ENCODE measurements around the gene DPY19L3. TPM values are rescaled to one million over a fixed set of nuclear protein-coding genes. Genes with fewer than 3 reads are reported as not detected.

Gene DPY19L3, protein sequence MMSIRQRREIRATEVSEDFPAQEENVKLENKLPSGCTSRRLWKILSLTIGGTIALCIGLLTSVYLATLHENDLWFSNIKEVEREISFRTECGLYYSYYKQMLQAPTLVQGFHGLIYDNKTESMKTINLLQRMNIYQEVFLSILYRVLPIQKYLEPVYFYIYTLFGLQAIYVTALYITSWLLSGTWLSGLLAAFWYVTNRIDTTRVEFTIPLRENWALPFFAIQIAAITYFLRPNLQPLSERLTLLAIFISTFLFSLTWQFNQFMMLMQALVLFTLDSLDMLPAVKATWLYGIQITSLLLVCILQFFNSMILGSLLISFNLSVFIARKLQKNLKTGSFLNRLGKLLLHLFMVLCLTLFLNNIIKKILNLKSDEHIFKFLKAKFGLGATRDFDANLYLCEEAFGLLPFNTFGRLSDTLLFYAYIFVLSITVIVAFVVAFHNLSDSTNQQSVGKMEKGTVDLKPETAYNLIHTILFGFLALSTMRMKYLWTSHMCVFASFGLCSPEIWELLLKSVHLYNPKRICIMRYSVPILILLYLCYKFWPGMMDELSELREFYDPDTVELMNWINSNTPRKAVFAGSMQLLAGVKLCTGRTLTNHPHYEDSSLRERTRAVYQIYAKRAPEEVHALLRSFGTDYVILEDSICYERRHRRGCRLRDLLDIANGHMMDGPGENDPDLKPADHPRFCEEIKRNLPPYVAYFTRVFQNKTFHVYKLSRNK
- 19.3 TPM for total RNA-seq

DNA sequence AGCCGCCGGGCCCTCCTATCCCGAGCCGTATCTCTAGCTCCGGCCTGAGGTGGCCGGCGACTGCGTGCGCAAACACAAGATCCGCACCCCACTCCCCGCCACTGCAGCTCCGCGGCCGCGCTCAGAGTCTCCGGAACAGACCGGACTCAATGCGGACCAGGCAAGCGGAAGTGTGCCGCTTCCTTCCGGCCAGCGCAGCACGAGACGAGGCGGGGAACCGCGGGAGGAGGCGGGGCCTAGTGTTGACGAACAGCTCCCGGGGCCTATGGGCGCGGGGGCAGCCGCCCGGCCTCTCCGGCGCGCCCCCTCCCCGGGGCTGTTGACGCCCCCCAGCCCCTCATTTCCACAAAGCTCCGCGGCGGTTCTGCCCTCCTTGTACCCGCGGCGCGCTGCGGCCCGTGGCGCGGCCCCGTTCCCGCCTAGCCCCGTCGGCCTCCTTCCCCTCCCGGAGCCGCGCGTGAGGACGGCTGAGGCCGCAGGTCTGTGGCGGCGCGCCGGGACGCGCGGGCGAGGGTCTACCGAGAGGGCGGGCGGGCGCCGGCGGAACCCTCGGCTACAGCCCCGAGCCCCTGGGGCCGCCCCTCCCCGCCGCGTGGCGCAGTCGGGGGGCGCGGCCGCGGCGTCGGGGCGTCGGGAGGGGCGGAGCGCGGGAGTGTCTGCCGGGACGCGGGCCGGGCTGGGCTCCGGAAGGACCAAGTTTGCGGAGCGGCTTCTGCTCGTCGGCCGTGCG, at the start of gene DPY19L3:
Gene DPY19L3, plus strand, starts transcription at position 340 of the 730 bp plus-strand sequence. CDS start 2,484 bp downstream, outside the sequence.
- no peaks in the 10 kb centered on the region for H3K9me3 ChIP-seq (ENCODE audit: control insufficient read depth in 3 of 3, low read length in 3 of 3)
- H3K27ac ChIP-seq (ENCODE audit: low read depth, low read length): peak within 1 kb of the TSS; percentile 94
- peaks cover 13 to 18% (median 14%) of the 10 kb centered on the region in 3 donors for H3K4me1 ChIP-seq (ENCODE audit: control insufficient read depth in 3 of 3, insufficient read depth in 3 of 3, low read length in 3 of 3)
- no peaks in the 10 kb centered on the region for H3K27me3 ChIP-seq (ENCODE audit: control insufficient read depth in 3 of 3, insufficient read depth in 3 of 3, low read length in 3 of 3)
- peak within 1 kb of the TSS; percentile 86 to 99 (median 95) for H3K9ac ChIP-seq (ENCODE audit: low read depth in 1 of 3, low read length in 3 of 3)
- peak within 1 kb of the TSS; percentile 75 to 91 (median 88) for H3K4me3 ChIP-seq (ENCODE audit: low read length in 3 of 3)
- peaks cover 0 to 8% (median 4%) of the 10 kb centered on the region in 3 donors for H3K36me3 ChIP-seq (ENCODE audit: control insufficient read depth in 3 of 3, insufficient read depth in 3 of 3, low read length in 3 of 3)

DNA sequence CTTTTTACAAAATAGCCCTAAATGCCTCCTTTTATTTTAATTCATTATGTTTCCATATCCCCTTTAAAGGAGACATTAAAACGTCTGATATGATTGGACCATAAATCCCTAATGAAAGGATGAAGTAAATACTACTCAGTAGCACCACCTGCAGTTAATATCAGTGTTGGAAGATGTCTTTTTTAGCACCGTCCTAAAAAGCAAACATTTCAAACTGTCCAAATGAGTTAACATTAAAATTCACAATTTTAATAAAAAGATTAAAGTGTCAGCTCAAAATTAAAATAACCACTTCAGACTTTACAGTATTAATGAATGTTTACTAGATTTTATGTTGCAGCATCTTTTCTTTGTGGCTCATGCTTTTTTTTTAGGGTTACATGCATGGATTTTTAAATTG, 47.9 kb upstream of the DPY19L3 start:
- peaks cover 34 to 67% (median 64%) of the 10 kb centered on the region in 3 donors for H3K36me3 ChIP-seq (ENCODE audit: control insufficient read depth in 3 of 3, insufficient read depth in 3 of 3, low read length in 3 of 3)
- H3K4me1 ChIP-seq (ENCODE audit: control insufficient read depth in 3 of 3, insufficient read depth in 3 of 3, low read length in 3 of 3): peaks cover 0 to 3% (median 0%) of the 10 kb centered on the region in 3 donors
- H3K27ac ChIP-seq (ENCODE audit: low read depth, low read length): no peak overlapping the region
- no peak overlapping the region for H3K4me3 ChIP-seq (ENCODE audit: low read length in 3 of 3)
- H3K27me3 ChIP-seq (ENCODE audit: control insufficient read depth in 3 of 3, insufficient read depth in 3 of 3, low read length in 3 of 3): no peaks in the 10 kb centered on the region
- no peak overlapping the region for H3K9ac ChIP-seq (ENCODE audit: low read depth in 1 of 3, low read length in 3 of 3)
- H3K9me3 ChIP-seq (ENCODE audit: control insufficient read depth in 3 of 3, low read length in 3 of 3): no peaks in the 10 kb centered on the region

DNA sequence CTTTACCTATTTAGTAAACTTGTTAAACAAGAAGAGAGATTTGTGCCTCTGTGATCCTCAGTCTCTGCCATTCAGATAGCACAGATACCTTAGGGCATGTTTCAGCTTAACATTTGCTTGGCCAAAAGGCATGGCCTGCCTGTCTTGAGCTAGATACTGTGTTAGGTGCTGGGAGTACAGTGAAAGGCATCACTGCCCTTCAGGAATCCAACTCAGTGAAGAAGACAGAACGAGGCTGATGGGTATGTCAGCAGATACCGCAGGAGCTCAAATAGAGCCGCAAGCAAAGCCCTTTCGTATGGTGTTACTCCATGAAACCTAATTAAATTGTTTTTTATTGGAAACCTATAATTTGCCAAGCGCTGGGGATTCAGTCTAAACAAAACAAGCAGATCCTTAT, 47.2 kb upstream of the DPY19L3 start:
- Histone ChIP-seq H3K27ac (ENCODE audit: low read depth, low read length) (no peak overlapping the region), H3K36me3 (ENCODE audit: control insufficient read depth in 3 of 3, insufficient read depth in 3 of 3, low read length in 3 of 3) (peaks cover 31 to 69% (median 62%) of the 10 kb centered on the region in 3 donors), H3K27me3 (ENCODE audit: control insufficient read depth in 3 of 3, insufficient read depth in 3 of 3, low read length in 3 of 3) (no peaks in the 10 kb centered on the region), H3K4me3 (ENCODE audit: low read length in 3 of 3) (no peak overlapping the region), H3K9me3 (ENCODE audit: control insufficient read depth in 3 of 3, low read length in 3 of 3) (no peaks in the 10 kb centered on the region), H3K9ac (ENCODE audit: low read depth in 1 of 3, low read length in 3 of 3) (no peak overlapping the region), H3K4me1 (ENCODE audit: control insufficient read depth in 3 of 3, insufficient read depth in 3 of 3, low read length in 3 of 3) (peaks cover 0 to 5% (median 1%) of the 10 kb centered on the region in 3 donors)

DNA sequence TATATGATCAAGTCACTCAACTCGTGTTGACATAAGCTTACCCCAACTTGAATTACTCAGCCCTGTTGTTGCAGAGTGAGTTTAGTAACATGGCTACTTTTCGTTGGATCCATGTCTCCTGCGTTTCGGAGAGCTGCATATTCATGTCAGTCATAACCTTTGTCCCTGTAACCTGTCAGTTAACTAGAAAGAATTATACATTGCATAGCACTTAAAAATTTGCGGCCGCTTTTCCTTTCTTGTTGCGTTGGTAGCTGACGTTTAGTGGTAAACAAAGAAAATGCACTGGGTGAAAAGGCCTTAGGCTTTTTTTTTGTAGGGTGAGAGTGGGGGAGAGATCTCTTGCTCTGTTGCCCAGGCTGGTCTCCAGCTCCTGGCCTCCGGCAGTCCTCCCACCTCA, 46.0 kb upstream of the DPY19L3 start:
- Histone ChIP-seq H3K9ac (ENCODE audit: low read depth in 1 of 3, low read length in 3 of 3) (no peak overlapping the region), H3K4me1 (ENCODE audit: control insufficient read depth in 3 of 3, insufficient read depth in 3 of 3, low read length in 3 of 3) (peaks cover 3 to 10% (median 9%) of the 10 kb centered on the region in 3 donors), H3K4me3 (ENCODE audit: low read length in 3 of 3) (no peak overlapping the region), H3K27me3 (ENCODE audit: control insufficient read depth in 3 of 3, insufficient read depth in 3 of 3, low read length in 3 of 3) (no peaks in the 10 kb centered on the region), H3K27ac (ENCODE audit: low read depth, low read length) (no peak overlapping the region), H3K9me3 (ENCODE audit: control insufficient read depth in 3 of 3, low read length in 3 of 3) (no peaks in the 10 kb centered on the region), H3K36me3 (ENCODE audit: control insufficient read depth in 3 of 3, insufficient read depth in 3 of 3, low read length in 3 of 3) (peaks cover 21 to 61% (median 51%) of the 10 kb centered on the region in 3 donors)

DNA sequence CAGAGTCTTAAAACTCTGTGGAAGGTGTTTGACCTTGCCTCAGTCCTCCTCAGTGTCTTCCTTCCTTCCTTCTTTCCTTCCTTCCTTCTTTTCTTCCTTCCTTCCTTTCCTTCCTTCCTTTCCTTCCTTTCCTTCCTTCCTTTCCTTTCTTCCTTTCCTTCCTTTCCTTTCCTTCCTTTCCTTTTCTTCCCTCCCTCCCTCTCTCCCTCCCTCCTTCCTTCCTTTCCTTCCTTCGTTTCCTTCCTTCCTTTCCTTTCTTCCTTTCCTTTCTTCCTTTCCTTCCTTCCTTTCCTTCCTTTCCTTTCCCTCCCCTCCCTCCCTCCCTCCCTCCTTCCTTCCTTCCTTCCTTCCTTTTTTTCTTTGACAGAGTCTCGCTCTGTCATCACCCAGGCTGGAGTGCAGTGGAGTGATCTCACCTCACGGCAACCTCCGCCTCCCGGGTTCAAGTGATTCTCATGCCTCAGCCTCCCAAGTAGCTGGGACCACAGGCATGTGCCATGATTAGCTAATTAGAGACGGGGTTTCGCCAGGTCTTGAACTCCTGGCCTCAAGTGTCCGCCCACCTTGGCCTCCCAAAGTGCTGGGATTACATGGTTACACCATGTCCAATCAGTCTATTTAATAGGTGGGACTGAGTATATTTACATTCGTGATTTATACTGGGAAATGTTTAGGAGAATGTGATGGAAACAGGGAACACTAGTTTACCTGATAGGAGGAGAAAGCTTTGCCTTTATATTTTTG, 43.8 kb upstream of the DPY19L3 start:
- no peak overlapping the region for H3K9ac ChIP-seq (ENCODE audit: low read depth in 1 of 3, low read length in 3 of 3)
- no peak overlapping the region for H3K4me3 ChIP-seq (ENCODE audit: low read length in 3 of 3)
- peaks cover 13 to 52% (median 45%) of the 10 kb centered on the region in 3 donors for H3K36me3 ChIP-seq (ENCODE audit: control insufficient read depth in 3 of 3, insufficient read depth in 3 of 3, low read length in 3 of 3)
- H3K4me1 ChIP-seq (ENCODE audit: control insufficient read depth in 3 of 3, insufficient read depth in 3 of 3, low read length in 3 of 3): peaks cover 3 to 10% (median 9%) of the 10 kb centered on the region in 3 donors
- H3K27ac ChIP-seq (ENCODE audit: low read depth, low read length): no peak overlapping the region
- no peaks in the 10 kb centered on the region for H3K27me3 ChIP-seq (ENCODE audit: control insufficient read depth in 3 of 3, insufficient read depth in 3 of 3, low read length in 3 of 3)
- no peaks in the 10 kb centered on the region for H3K9me3 ChIP-seq (ENCODE audit: control insufficient read depth in 3 of 3, low read length in 3 of 3)

DNA sequence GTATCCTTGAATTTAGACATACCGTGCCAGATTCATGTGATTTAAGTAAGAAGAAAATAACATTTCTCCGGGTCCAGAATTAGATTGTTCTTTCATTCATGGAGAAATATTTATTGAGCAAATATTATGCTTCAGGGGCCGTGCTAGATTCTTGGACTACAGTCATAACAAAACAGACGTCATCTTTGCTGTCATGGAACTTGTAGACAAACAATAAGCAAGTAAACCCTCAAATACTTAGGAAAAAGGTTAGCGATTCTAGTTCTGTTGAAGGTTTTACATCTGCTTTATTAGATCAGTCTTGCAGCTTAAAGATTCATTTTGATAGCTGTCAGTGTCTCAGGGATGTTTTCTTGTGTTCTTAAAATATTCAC, 43.3 kb upstream of the DPY19L3 start:
- Histone ChIP-seq H3K27me3 (ENCODE audit: control insufficient read depth in 3 of 3, insufficient read depth in 3 of 3, low read length in 3 of 3) (no peaks in the 10 kb centered on the region), H3K4me3 (ENCODE audit: low read length in 3 of 3) (no peak overlapping the region), H3K27ac (ENCODE audit: low read depth, low read length) (no peak overlapping the region), H3K4me1 (ENCODE audit: control insufficient read depth in 3 of 3, insufficient read depth in 3 of 3, low read length in 3 of 3) (peaks cover 3 to 10% (median 9%) of the 10 kb centered on the region in 3 donors), H3K9me3 (ENCODE audit: control insufficient read depth in 3 of 3, low read length in 3 of 3) (no peaks in the 10 kb centered on the region), H3K36me3 (ENCODE audit: control insufficient read depth in 3 of 3, insufficient read depth in 3 of 3, low read length in 3 of 3) (peaks cover 11 to 47% (median 40%) of the 10 kb centered on the region in 3 donors), H3K9ac (ENCODE audit: low read depth in 1 of 3, low read length in 3 of 3) (no peak overlapping the region)

DNA sequence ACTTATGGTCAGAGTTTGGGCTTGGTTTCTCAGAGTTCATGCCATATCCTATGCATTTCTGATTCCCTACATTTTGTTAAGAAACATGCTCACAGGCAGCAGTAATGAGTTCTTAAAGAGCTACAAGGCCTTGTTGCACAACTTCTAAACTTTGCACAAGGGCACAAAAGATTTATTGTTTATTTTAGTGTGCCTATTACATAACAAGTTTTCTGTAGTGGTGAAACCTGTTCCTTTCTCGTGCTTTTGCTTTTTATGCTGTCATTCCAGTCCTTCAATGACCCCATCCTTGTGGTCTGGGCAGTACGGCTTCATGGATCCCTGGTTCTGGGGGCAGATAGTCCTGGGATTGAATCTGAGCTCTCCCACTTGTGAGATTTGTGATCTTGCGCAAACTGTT, 42.4 kb upstream of the DPY19L3 start:
- Histone ChIP-seq H3K4me3 (ENCODE audit: low read length in 3 of 3) (no peak overlapping the region), H3K4me1 (ENCODE audit: control insufficient read depth in 3 of 3, insufficient read depth in 3 of 3, low read length in 3 of 3) (peaks cover 3 to 14% (median 12%) of the 10 kb centered on the region in 3 donors), H3K36me3 (ENCODE audit: control insufficient read depth in 3 of 3, insufficient read depth in 3 of 3, low read length in 3 of 3) (peaks cover 11 to 39% (median 32%) of the 10 kb centered on the region in 3 donors), H3K27me3 (ENCODE audit: control insufficient read depth in 3 of 3, insufficient read depth in 3 of 3, low read length in 3 of 3) (no peaks in the 10 kb centered on the region), H3K9ac (ENCODE audit: low read depth in 1 of 3, low read length in 3 of 3) (no peak overlapping the region), H3K27ac (ENCODE audit: low read depth, low read length) (no peak overlapping the region), H3K9me3 (ENCODE audit: control insufficient read depth in 3 of 3, low read length in 3 of 3) (no peaks in the 10 kb centered on the region)

DNA sequence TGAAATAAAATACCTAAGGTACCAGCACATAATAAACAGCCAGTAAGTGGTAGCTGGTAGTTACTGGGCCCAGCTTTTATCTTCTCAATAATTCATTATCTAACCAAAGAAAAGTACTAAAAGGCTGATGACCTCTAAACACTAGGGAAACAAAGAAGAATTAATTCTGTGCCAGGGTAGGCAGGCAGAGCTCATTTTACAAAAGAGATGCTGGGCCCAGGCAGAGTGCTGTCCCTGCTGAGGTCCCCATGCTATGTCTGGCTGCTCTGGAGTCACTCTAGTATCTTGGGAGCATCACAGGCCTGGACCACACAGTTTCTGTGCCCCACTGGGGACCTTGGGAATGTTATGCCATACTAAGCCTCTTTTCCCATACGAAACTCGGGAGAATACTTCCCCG, 41.9 kb upstream of the DPY19L3 start:
- Histone ChIP-seq H3K27me3 (ENCODE audit: control insufficient read depth in 3 of 3, insufficient read depth in 3 of 3, low read length in 3 of 3) (no peaks in the 10 kb centered on the region), H3K27ac (ENCODE audit: low read depth, low read length) (peak overlapping the region; percentile 42), H3K9me3 (ENCODE audit: control insufficient read depth in 3 of 3, low read length in 3 of 3) (no peaks in the 10 kb centered on the region), H3K4me1 (ENCODE audit: control insufficient read depth in 3 of 3, insufficient read depth in 3 of 3, low read length in 3 of 3) (peaks cover 3 to 16% (median 13%) of the 10 kb centered on the region in 3 donors), H3K9ac (ENCODE audit: low read depth in 1 of 3, low read length in 3 of 3) (no peak overlapping the region), H3K4me3 (ENCODE audit: low read length in 3 of 3) (no peak overlapping the region), H3K36me3 (ENCODE audit: control insufficient read depth in 3 of 3, insufficient read depth in 3 of 3, low read length in 3 of 3) (peaks cover 7 to 34% (median 28%) of the 10 kb centered on the region in 3 donors)

DNA sequence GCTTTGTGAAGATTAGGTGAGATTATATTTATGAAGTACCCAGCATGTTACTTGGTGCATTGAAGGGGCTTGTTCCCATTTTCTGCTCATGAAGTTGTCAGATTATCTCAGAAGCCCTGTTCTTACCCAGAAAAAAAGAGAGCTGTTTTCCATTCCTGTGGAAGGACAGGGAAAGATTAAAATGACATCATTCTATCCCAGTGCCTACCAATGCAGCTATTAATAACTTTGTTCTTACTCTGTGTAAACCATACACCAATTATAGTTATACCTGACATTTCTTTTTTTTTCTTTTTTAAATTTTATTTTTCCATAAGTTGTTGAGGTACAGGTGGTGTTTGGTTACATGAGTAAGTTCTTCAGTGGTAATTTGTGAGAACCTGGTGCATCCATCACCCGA, 41.5 kb upstream of the DPY19L3 start:
- Histone ChIP-seq H3K4me1 (ENCODE audit: control insufficient read depth in 3 of 3, insufficient read depth in 3 of 3, low read length in 3 of 3) (peaks cover 3 to 16% (median 13%) of the 10 kb centered on the region in 3 donors), H3K36me3 (ENCODE audit: control insufficient read depth in 3 of 3, insufficient read depth in 3 of 3, low read length in 3 of 3) (peaks cover 7 to 34% (median 24%) of the 10 kb centered on the region in 3 donors), H3K9ac (ENCODE audit: low read depth in 1 of 3, low read length in 3 of 3) (no peak overlapping the region), H3K27ac (ENCODE audit: low read depth, low read length) (peak overlapping the region; percentile 42), H3K4me3 (ENCODE audit: low read length in 3 of 3) (no peak overlapping the region), H3K9me3 (ENCODE audit: control insufficient read depth in 3 of 3, low read length in 3 of 3) (no peaks in the 10 kb centered on the region), H3K27me3 (ENCODE audit: control insufficient read depth in 3 of 3, insufficient read depth in 3 of 3, low read length in 3 of 3) (no peaks in the 10 kb centered on the region)
